A549 (cell line): Measurements from ENCODE around the gene SUFU. TPM values are rescaled to one million over a fixed set of nuclear protein-coding genes. Genes with fewer than 3 reads are reported as not detected.

ENCODE experiments used
- ATAC-seq, 2 experiments: fragments of 200-7000 bp in 1 of 2; fragments of >200 bp in 1 of 2; cut with Nextera tagmentation in 1 of 2; cut with Tn5 transposase in 1 of 2; 3 replicates each; pipeline versions ENCODE4 v1.8.0 to v1.9.1; 2018 to 2020; ENCODE audit warnings: mild to moderate bottlenecking in 1 of 2, moderate library complexity in 1 of 2
- CTCF ChIA-PET: fragments of 300-600 bp; sonication (Branson Sonifier 250); formaldehyde crosslinking; extraction: SDS; loops from one replicate; lab custom pipeline; 2021; ENCODE audit warnings: antibody characterized with exemption, inconsistent platforms; lab: Yijun Ruan, JAX
- POLR2A ChIA-PET: fragments of 350-600 bp; formaldehyde crosslinking; extraction: SDS; loops from one replicate; lab custom pipeline; 2021; ENCODE audit warnings: antibody characterized with exemption, inconsistent platforms; lab: Yijun Ruan, JAX
- DNase-seq, 2 experiments: peaks; one replicate each; pipeline versions ENCODE4 v3.0.0 to v3.0.0-alpha.2; 2011 to 2016; ENCODE audit warnings: low read depth in 1 of 2, low spot score in 1 of 2
- FAIRE-seq: peaks from 2 replicates; lab custom pipeline; 2011; peaks lifted over from hg19 to GRCh38; lab: Jason Lieb, UNC
- H3K27ac ChIP-seq, 2 experiments: fragments of >200 bp; sonication (Bioruptor Twin); formaldehyde crosslinking; 3 replicates each; pipeline ENCODE4 v1.5.1; 2016 to 2017
- H3K4me1 ChIP-seq: fragments of >200 bp; sonication (Bioruptor Twin); formaldehyde crosslinking; 3 replicates; pipeline ENCODE4 v1.6.1; 2016
- H3K4me2 ChIP-seq: fragments of >200 bp; sonication (Bioruptor Twin); formaldehyde crosslinking; 3 replicates; pipeline ENCODE4 v1.6.1; 2016
- H3K4me3 ChIP-seq: fragments of >200 bp; sonication (Bioruptor Twin); formaldehyde crosslinking; 3 replicates; pipeline ENCODE4 v1.5.1; 2016
- H3K9me3 ChIP-seq: fragments of >200 bp; sonication (Bioruptor Twin); formaldehyde crosslinking; 3 replicates; pipeline ENCODE4 v1.6.1; 2016
- ATOH8 ChIP-seq: fragments of 250-450 bp; sonication (Bioruptor Pico); IDR thresholded peaks from 2 replicates; pipeline ENCODE4 v1.5.0; 2020; ENCODE audit warnings: low read depth, mild to moderate bottlenecking, moderate library complexity
- BHLHE40 ChIP-seq: IDR thresholded peaks from 2 replicates; pipeline ENCODE4 v1.6.1; 2012; ENCODE audit warnings: low read depth, low read length, inconsistent platforms
- CEBPB ChIP-seq, 2 experiments: fragments of >200 bp in 1 of 2; sonication (Bioruptor Twin) in 1 of 2; formaldehyde crosslinking in 1 of 2; IDR thresholded peaks; 2 replicates each; pipeline ENCODE4 v1.6.1; 2012 to 2016
- CHD2 ChIP-seq: fragments of 150-350 bp; IDR thresholded peaks from 2 replicates; pipeline ENCODE4 v1.6.1; 2014; ENCODE audit warnings: low read length; ENCODE audit not compliant: partially characterized antibody
- CHD4 ChIP-seq: fragments of 200-600 bp; sonication (generic); IDR thresholded peaks from 2 replicates; pipeline ENCODE4 v1.6.1; 2016; ENCODE audit warnings: antibody characterized with exemption, mild to moderate bottlenecking, borderline replicate concordance
- EHF ChIP-seq: fragments of 250-450 bp; sonication (Bioruptor Pico); IDR thresholded peaks from 2 replicates; pipeline ENCODE4 v1.5.0; 2020; ENCODE audit warnings: mild to moderate bottlenecking
- EHMT2 ChIP-seq: fragments of 200-600 bp; sonication (generic); IDR thresholded peaks from 2 replicates; pipeline ENCODE4 v1.6.1; 2016; ENCODE audit warnings: antibody characterized with exemption, low read depth, mild to moderate bottlenecking, moderate library complexity
- ESRRA ChIP-seq: fragments of 150-350 bp; IDR thresholded peaks from 2 replicates; pipeline ENCODE4 v1.6.1; 2014; ENCODE audit warnings: mild to moderate bottlenecking, low read length, borderline replicate concordance
- FOSL2 ChIP-seq, 2 experiments: fragments of 450-650 bp in 1 of 2; fragments of >200 bp in 1 of 2; sonication (Bioruptor Twin) in 1 of 2; formaldehyde crosslinking; IDR thresholded peaks; 2 replicates each; pipeline versions ENCODE4 v1.5.0 to v1.6.1; 2016 to 2020; ENCODE audit warnings: mild to moderate bottlenecking in 1 of 2, moderate library complexity in 1 of 2
- FOXS1 ChIP-seq: fragments of 250-450 bp; sonication (Bioruptor Pico); IDR thresholded peaks from 2 replicates; pipeline ENCODE4 v1.5.0; 2020; ENCODE audit warnings: mild to moderate bottlenecking, moderate library complexity
- GATA3 ChIP-seq: IDR thresholded peaks from 2 replicates; pipeline ENCODE4 v1.6.1; 2012; ENCODE audit warnings: borderline replicate concordance
- HDAC2 ChIP-seq: fragments of 200-600 bp; sonication (generic); IDR thresholded peaks from 2 replicates; pipeline ENCODE4 v1.6.1; 2016
- HEYL ChIP-seq: fragments of 250-450 bp; sonication (Bioruptor Pico); IDR thresholded peaks from 2 replicates; pipeline ENCODE4 v1.8.0; 2021; ENCODE audit warnings: mild to moderate bottlenecking, moderate library complexity
- HOXA7 ChIP-seq: fragments of 250-450 bp; sonication (Bioruptor Pico); IDR thresholded peaks from 2 replicates; pipeline ENCODE4 v1.5.0; 2020; ENCODE audit warnings: mild to moderate bottlenecking, moderate library complexity
- KDM5A ChIP-seq: fragments of 200-600 bp; sonication (generic); IDR thresholded peaks from 2 replicates; pipeline ENCODE4 v1.6.1; 2016; ENCODE audit warnings: antibody characterized with exemption, mild to moderate bottlenecking
- NPAS2 ChIP-seq: fragments of 250-450 bp; sonication (Bioruptor Pico); IDR thresholded peaks from 2 replicates; pipeline ENCODE4 v1.8.0; 2022; ENCODE audit warnings: mild to moderate bottlenecking, moderate library complexity, borderline replicate concordance
- PHF8 ChIP-seq: fragments of 200-600 bp; sonication (generic); IDR thresholded peaks from 2 replicates; pipeline ENCODE4 v1.6.1; 2016; ENCODE audit warnings: low read depth, mild to moderate bottlenecking, antibody characterized with exemption, moderate library complexity, borderline replicate concordance
- POLR2A ChIP-seq: IDR thresholded peaks from 2 replicates; pipeline ENCODE4 v1.6.1; 2012; ENCODE audit warnings: mild to moderate bottlenecking, low read length
- RAD21 ChIP-seq, 2 experiments: fragments of >200 bp in 1 of 2; sonication (Bioruptor Twin) in 1 of 2; formaldehyde crosslinking in 1 of 2; IDR thresholded peaks in 1 of 2; conservative IDR thresholded peaks in 1 of 2; 2 replicates in 1 of 2; 3 replicates in 1 of 2; pipeline ENCODE4 v1.6.1; 2012 to 2018; ENCODE audit warnings: inconsistent platforms in 1 of 2
- RARB ChIP-seq: fragments of 250-450 bp; sonication (Bioruptor Pico); IDR thresholded peaks from 2 replicates; pipeline ENCODE4 v1.8.0; 2021; ENCODE audit warnings: mild to moderate bottlenecking, moderate library complexity
- RFX5 ChIP-seq: fragments of 450-650 bp; IDR thresholded peaks from 2 replicates; pipeline ENCODE4 v1.7.1; 2014; ENCODE audit warnings: antibody characterized with exemption, mild to moderate bottlenecking, moderate library complexity
- RNF2 ChIP-seq: fragments of 200-600 bp; sonication (generic); IDR thresholded peaks from 2 replicates; pipeline ENCODE4 v1.6.1; 2016; ENCODE audit warnings: low read depth, mild to moderate bottlenecking, antibody characterized with exemption, moderate library complexity, borderline replicate concordance
- SMC3 ChIP-seq: fragments of >200 bp; sonication (Bioruptor Twin); formaldehyde crosslinking; IDR thresholded peaks from 3 replicates; pipeline ENCODE4 v1.6.1; 2018; ENCODE audit warnings: inconsistent platforms
- SREBF2 ChIP-seq: fragments of 450-650 bp; IDR thresholded peaks from 2 replicates; pipeline ENCODE4 v1.6.1; 2014; ENCODE audit warnings: mild to moderate bottlenecking, moderate library complexity
- TFCP2L1 ChIP-seq: fragments of 250-450 bp; sonication (Bioruptor Pico); IDR thresholded peaks from 2 replicates; pipeline ENCODE4 v1.5.0; 2021; ENCODE audit warnings: mild to moderate bottlenecking
- ZFP36 ChIP-seq: fragments of 450-650 bp; IDR thresholded peaks from 2 replicates; pipeline ENCODE4 v1.6.1; 2014; ENCODE audit warnings: borderline replicate concordance; ENCODE audit not compliant: partially characterized antibody
- ZSCAN20 ChIP-seq: fragments of 250-450 bp; sonication (Bioruptor Pico); IDR thresholded peaks from 2 replicates; pipeline ENCODE4 v1.8.0; 2022; ENCODE audit warnings: mild to moderate bottlenecking, moderate library complexity
- WGBS: methylation state at CpG from one replicate; pipeline ENCODE4 v1.1.6; 2017; ENCODE audit errors: missing lambda C conversion rate; 5-methylcytosine and 5-hydroxymethylcytosine counted together
- polyA plus RNA-seq, 4 experiments: library from polyadenylated mRNA; depleted of rRNA in 3 of 4; stranded (reverse); fragments of >200 nt; fragmentation: RNase III in 1 of 4; extraction: RNeasy Plus Mini Kit Qiagen cat#74134 plus additional on column Dnase treatment in 1 of 4; gene quantifications; 2 replicates in 3 of 4; 3 replicates in 1 of 4; pipeline ENCODE4 v1.2.3, GENCODE V29; 2011 to 2017
- TF ChIP-seq, protein P1 (sequence below): fragments of >200 bp; sonication (Bioruptor Twin); formaldehyde crosslinking; IDR thresholded peaks from 3 replicates; pipeline ENCODE4 v1.5.1; 2016
- TF ChIP-seq, protein P2 (sequence below): IDR thresholded peaks from 2 replicates; pipeline ENCODE4 v1.6.1; 2012
- TF ChIP-seq, protein P3 (sequence below): fragments of >200 bp; sonication (Bioruptor Twin); formaldehyde crosslinking; IDR thresholded peaks from 2 replicates; pipeline ENCODE4 v1.6.1; 2016
- TF ChIP-seq, protein P4 (sequence below): fragments of 250-450 bp; sonication (Bioruptor Pico); IDR thresholded peaks from 2 replicates; pipeline ENCODE4 v1.5.0; 2021; ENCODE audit warnings: mild to moderate bottlenecking, moderate library complexity, borderline replicate concordance

Gene SUFU
- polyA plus RNA-seq, 2 of the 4 experiments (the other 2 are of a cell fraction) = 3.7 to 5.5 TPM

DNA sequence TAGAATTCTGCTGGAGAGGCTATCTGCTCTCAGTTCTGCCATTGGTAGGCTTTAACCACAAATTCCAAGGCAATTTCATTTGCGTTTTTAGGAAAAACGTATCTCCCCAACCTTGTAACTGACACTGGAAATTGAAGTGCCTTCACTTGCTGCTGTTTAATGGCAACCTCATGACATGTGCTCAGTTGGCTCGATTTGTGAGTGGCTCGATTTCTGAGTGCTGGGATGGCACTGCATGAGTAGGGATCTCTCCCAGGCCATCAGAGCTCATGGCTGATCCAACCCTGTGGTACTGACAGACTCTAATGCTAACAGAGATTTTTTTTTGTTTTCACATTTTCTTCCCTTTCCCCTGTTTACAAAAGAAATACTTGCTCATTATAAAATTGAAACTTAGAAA is 56.0 kb downstream of the SUFU start:
- Histone ChIP-seq H3K4me3 (no peak overlapping the region), H3K9me3 (no peaks in the 10 kb centered on the region), H3K4me2 (no peak overlapping the region), H3K27ac (no peak overlapping the region), H3K4me1 (no peaks in the 10 kb centered on the region)
- no peak for ATAC-seq
- no peak for FAIRE-seq
- TF ChIP-seq HOXA7 (CRISPR knock-in tag) (no peak), PHF8 (no peak), KDM5A (no peak), RFX5 (no peak), TFCP2L1 (no peak), CHD4 (no peak), HEYL (CRISPR knock-in tag) (no peak), FOXS1 (CRISPR knock-in tag) (no peak), RAD21 (conservative IDR thresholded peaks at IDR 0.05 in 1 of 2, IDR thresholded peaks at IDR 0.05 in 1 of 2) (no peak), NPAS2 (CRISPR knock-in tag) (no peak), SMC3 (no peak), RARB (no peak), FOSL2 (IDR thresholded peaks at IDR 0.05) (no peak), FOSL2 (CRISPR knock-in tag; IDR thresholded peaks at IDR 0.05) (no peak), CEBPB (IDR thresholded peaks at IDR 0.05) (no peak), CHD2 (no peak), EHF (CRISPR knock-in tag) (no peak)
- TF ChIP-seq, protein P1, sequence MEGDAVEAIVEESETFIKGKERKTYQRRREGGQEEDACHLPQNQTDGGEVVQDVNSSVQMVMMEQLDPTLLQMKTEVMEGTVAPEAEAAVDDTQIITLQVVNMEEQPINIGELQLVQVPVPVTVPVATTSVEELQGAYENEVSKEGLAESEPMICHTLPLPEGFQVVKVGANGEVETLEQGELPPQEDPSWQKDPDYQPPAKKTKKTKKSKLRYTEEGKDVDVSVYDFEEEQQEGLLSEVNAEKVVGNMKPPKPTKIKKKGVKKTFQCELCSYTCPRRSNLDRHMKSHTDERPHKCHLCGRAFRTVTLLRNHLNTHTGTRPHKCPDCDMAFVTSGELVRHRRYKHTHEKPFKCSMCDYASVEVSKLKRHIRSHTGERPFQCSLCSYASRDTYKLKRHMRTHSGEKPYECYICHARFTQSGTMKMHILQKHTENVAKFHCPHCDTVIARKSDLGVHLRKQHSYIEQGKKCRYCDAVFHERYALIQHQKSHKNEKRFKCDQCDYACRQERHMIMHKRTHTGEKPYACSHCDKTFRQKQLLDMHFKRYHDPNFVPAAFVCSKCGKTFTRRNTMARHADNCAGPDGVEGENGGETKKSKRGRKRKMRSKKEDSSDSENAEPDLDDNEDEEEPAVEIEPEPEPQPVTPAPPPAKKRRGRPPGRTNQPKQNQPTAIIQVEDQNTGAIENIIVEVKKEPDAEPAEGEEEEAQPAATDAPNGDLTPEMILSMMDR = no peak
- TF ChIP-seq, protein P2, sequence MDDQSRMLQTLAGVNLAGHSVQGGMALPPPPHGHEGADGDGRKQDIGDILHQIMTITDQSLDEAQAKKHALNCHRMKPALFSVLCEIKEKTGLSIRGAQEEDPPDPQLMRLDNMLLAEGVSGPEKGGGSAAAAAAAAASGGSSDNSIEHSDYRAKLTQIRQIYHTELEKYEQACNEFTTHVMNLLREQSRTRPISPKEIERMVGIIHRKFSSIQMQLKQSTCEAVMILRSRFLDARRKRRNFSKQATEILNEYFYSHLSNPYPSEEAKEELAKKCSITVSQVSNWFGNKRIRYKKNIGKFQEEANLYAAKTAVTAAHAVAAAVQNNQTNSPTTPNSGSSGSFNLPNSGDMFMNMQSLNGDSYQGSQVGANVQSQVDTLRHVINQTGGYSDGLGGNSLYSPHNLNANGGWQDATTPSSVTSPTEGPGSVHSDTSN = no peak
- TF ChIP-seq, protein P3, sequence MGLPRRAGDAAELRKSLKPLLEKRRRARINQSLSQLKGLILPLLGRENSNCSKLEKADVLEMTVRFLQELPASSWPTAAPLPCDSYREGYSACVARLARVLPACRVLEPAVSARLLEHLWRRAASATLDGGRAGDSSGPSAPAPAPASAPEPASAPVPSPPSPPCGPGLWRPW = no peak
- DNase-seq = no peak
- POLR2A ChIA-PET = no interaction called here
- CTCF ChIA-PET = no interaction called here
- 54% methylated on average over 4 of the region's 4 CpGs for WGBS

- CTCF ChIA-PET = interaction anchor here (0.8 to 2.2 kb wide), 5 partner anchors 19 to 333 kb away, joined by 3 to 9 read pairs (median 3); partner anchors contain the start of gene TRIM8
- no peak for FAIRE-seq
These were observed 60.5 kb downstream of the SUFU start for GRCh38 chr10:102564209-102564834.

GRCh38 chr10:102565793-102566192 is 62.0 kb downstream of the SUFU start:
- ChIA-PET POLR2A (no interaction called here), CTCF (interaction anchor here (0.6 to 1.1 kb wide), 3 partner anchors 13 to 897 kb away, joined by 3 to 5 read pairs (median 4); no protein-coding TSS in a partner anchor)
- Histone ChIP-seq H3K27ac (no peak overlapping the region), H3K4me3 (no peak overlapping the region), H3K9me3 (no peaks in the 10 kb centered on the region), H3K4me2 (no peak overlapping the region), H3K4me1 (no peaks in the 10 kb centered on the region)
- 92% methylated on average over 8 of the region's 8 CpGs for WGBS
- FAIRE-seq (no peak), ATAC-seq (no peak), DNase-seq (no peak)
- TF ChIP-seq, protein P4, sequence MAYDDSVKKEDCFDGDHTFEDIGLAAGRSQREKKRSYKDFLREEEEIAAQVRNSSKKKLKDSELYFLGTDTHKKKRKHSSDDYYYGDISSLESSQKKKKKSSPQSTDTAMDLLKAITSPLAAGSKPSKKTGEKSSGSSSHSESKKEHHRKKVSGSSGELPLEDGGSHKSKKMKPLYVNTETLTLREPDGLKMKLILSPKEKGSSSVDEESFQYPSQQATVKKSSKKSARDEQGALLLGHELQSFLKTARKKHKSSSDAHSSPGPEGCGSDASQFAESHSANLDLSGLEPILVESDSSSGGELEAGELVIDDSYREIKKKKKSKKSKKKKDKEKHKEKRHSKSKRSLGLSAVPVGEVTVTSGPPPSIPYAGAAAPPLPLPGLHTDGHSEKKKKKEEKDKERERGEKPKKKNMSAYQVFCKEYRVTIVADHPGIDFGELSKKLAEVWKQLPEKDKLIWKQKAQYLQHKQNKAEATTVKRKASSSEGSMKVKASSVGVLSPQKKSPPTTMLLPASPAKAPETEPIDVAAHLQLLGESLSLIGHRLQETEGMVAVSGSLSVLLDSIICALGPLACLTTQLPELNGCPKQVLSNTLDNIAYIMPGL (CRISPR knock-in tag) = no peak
- TF ChIP-seq HDAC2 (no peak), ESRRA (no peak), RNF2 (no peak), ATOH8 (no peak), SREBF2 (no peak), ZFP36 (no peak), RAD21 (conservative IDR thresholded peaks at IDR 0.05 in 1 of 2, IDR thresholded peaks at IDR 0.05 in 1 of 2) (no peak), KDM5A (no peak), GATA3 (no peak), EHF (CRISPR knock-in tag) (no peak), HOXA7 (CRISPR knock-in tag) (no peak)

More at GRCh38 chr10:102564209-102564834, 60.5 kb downstream of the SUFU start:
- Histone ChIP-seq H3K4me2 (no peak overlapping the region), H3K4me1 (no peaks in the 10 kb centered on the region), H3K27ac (no peak overlapping the region), H3K4me3 (no peak overlapping the region), H3K9me3 (no peaks in the 10 kb centered on the region)
- no peak for TF ChIP-seq BHLHE40
- TF ChIP-seq HOXA7 (CRISPR knock-in tag) = no peak
- TF ChIP-seq SMC3 = no peak
- no peak for TF ChIP-seq EHMT2
- no peak for TF ChIP-seq POLR2A
- no peak for TF ChIP-seq SREBF2
- no peak for TF ChIP-seq ZSCAN20 (CRISPR knock-in tag)
- DNase-seq (no peak), ATAC-seq (no peak)
- 88% methylated on average over 10 of the region's 10 CpGs for WGBS
- POLR2A ChIA-PET = no interaction called here
